ENCODE measurements around the gene IL17F. TPM values are rescaled to one million over a fixed set of nuclear protein-coding genes. Genes with fewer than 3 reads are reported as not detected.
"Not testable (repeated sequence)": the region's sequence is repeated elsewhere in the genome, so short reads cannot be mapped to it uniquely, and the experiment has no call there.

The IL17F gene
- total and polyA plus RNA-seq, 7 donors, result 0.12 TPM; not detected in 6

GRCh38 chr6:52208612-52209011, 35.7 kb downstream of the IL17F start:
- Histone ChIP-seq H3K9me3 (no peaks in the 10 kb centered on the region), H3K4me3 (no peak overlapping the region), H3K27ac (no peak overlapping the region), H3K36me3 (no peaks in the 10 kb centered on the region), H3K27me3 (no peaks in the 10 kb centered on the region), H3K4me1 (no peaks in the 10 kb centered on the region)
- WGBS, 2 donors, result 67 to 86% methylated on average over 3 of the region's 3 CpGs
- intact Hi-C loops (cut with DNase I), result no loop called here
- TF ChIP-seq POLR2AphosphoS5 (IDR thresholded peaks at IDR 0.05) (no peak), EP300 (IDR thresholded peaks at IDR 0.05) (no peak), POLR2A (IDR thresholded peaks at IDR 0.05) (no peak), CTCF (IDR thresholded peaks at IDR 0.05) (no peak)
- DNase-seq, result no peak

DNA sequence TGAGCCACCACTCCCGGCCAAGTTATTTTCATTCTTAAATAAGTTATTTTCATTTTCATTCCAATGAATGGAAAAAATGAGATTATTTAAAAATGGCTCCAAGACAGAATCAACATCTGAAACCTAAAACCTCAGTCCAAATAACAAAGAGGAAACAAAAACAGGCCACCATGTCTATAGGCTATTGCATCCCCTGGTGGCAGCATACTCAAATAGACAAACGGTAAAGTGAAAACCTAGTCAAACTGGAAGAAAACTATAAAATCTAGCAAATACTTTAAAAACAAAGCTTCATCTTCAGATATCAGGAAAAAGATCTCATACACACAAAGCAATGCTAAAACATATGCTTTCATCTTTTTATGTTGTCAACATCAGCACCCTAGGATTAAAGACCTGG, 37.2 kb downstream of the IL17F start:
- 90 to 94% methylated on average over 2 of the region's 2 CpGs for WGBS, 2 donors
- H3K27ac ChIP-seq, result no peak overlapping the region
- H3K4me3 ChIP-seq, result no peak overlapping the region
- DNase-seq, result no peak
- intact Hi-C loops (cut with DNase I), result no loop called here
- no peaks in the 10 kb centered on the region for H3K27me3 ChIP-seq
- no peak for TF ChIP-seq CTCF (IDR thresholded peaks at IDR 0.05)
- no peak for TF ChIP-seq POLR2AphosphoS5 (IDR thresholded peaks at IDR 0.05)
- no peak for TF ChIP-seq EP300 (IDR thresholded peaks at IDR 0.05)
- no peak for TF ChIP-seq POLR2A (IDR thresholded peaks at IDR 0.05)
- no peaks in the 10 kb centered on the region for H3K4me1 ChIP-seq
- H3K9me3 ChIP-seq, result no peaks in the 10 kb centered on the region
- no peaks in the 10 kb centered on the region for H3K36me3 ChIP-seq

DNA sequence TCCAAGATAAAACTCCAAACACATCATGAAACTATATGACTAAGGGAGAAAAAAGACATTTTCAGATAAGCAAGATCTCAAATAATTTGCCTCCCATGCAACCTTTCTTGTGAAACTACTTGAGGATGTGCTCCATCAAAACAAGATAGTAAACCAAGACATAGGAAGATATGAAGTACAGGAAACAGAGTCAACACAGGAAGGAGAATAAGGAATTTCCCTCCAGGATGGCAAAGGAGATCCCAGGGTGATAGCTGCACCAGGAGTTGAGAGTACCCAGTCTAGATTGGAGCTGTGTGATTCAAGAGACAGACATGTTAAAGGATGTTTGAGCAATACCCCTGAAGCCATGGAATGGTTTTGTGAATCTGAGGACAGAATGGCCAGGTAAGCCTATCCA, 42.8 kb downstream of the IL17F start:
- DNase-seq, result no peak
- H3K27me3 ChIP-seq, result no peaks in the 10 kb centered on the region
- no peaks in the 10 kb centered on the region for H3K4me1 ChIP-seq
- H3K36me3 ChIP-seq, result no peaks in the 10 kb centered on the region
- peaks cover 2 to 6% (median 4%) of the 10 kb centered on the region in 4 donors for H3K9me3 ChIP-seq
- H3K27ac ChIP-seq, result no peak overlapping the region
- TF ChIP-seq POLR2A (IDR thresholded peaks at IDR 0.05) (no peak), EP300 (IDR thresholded peaks at IDR 0.05) (no peak), CTCF (IDR thresholded peaks at IDR 0.05) (no peak), POLR2AphosphoS5 (IDR thresholded peaks at IDR 0.05) (no peak)
- intact Hi-C loops (cut with DNase I), result no loop called here
- H3K4me3 ChIP-seq, result no peak overlapping the region

GRCh38 chr6:52201046-52201445, 43.3 kb downstream of the IL17F start:
- no peak overlapping the region for H3K4me3 ChIP-seq
- no peak overlapping the region for H3K27ac ChIP-seq
- no peaks in the 10 kb centered on the region for H3K36me3 ChIP-seq
- DNase-seq, result no peak
- 53 to 72% methylated on average over 1 of the region's 1 CpG for WGBS, 2 donors
- H3K4me1 ChIP-seq, result no peaks in the 10 kb centered on the region
- intact Hi-C loops (cut with DNase I), result no loop called here
- H3K27me3 ChIP-seq, result no peaks in the 10 kb centered on the region
- H3K9me3 ChIP-seq, result peaks cover 2 to 6% (median 4%) of the 10 kb centered on the region in 4 donors
- TF ChIP-seq POLR2AphosphoS5 (IDR thresholded peaks at IDR 0.05) (no peak), POLR2A (IDR thresholded peaks at IDR 0.05) (no peak), CTCF (IDR thresholded peaks at IDR 0.05) (no peak), EP300 (IDR thresholded peaks at IDR 0.05) (no peak)

GRCh38 chr6:52200088-52200487, 44.2 kb downstream of the IL17F start:
- H3K27ac ChIP-seq; H3K4me3 ChIP-seq; H3K9me3 ChIP-seq; intact Hi-C loops (cut with DNase I); H3K36me3 ChIP-seq; H3K27me3 ChIP-seq; H3K4me1 ChIP-seq; DNase-seq: not testable (repeated sequence)
- WGBS, 2 donors, result 68 to 76% methylated on average over 5 of the region's 5 CpGs

Data from sigmoid colon (tissue), 7 donors.